GM18951 (cell line): ENCODE results near the gene OR8D4.

Experiments
- POLR2A ChIP-seq: IDR thresholded peaks from 4 replicates; pipeline ENCODE4 v1.6.1; 2011; ENCODE audit warnings: mild to moderate bottlenecking; ENCODE audit not compliant: insufficient read length, insufficient read depth; ENCODE audit errors: extremely low read depth
- in situ Hi-C: fragments of 300-500 bp; cut with MboI; formaldehyde crosslinking; loops from one replicate; pipeline ENCODE4 v1.12.0; 2022; ENCODE audit warnings: low sequenced_read_pairs, mixed read lengths, inconsistent platforms; ENCODE audit not compliant: unreplicated experiment

The OR8D4 gene

GRCh38 chr11:123924027-123924426 lies 22.1 kb downstream of the OR8D4 start:
- in situ Hi-C loops, result no loop called here
- TF ChIP-seq POLR2A, result no peak

GRCh38 chr11:123939317-123939716 lies 37.4 kb downstream of the OR8D4 start, which contains the start of gene OR4D5:
Gene OR4D5, plus strand, starts transcription at chr11:123939617. Its CDS starts 0 bp downstream, at chr11:123939617.
- in situ Hi-C loops, result no loop called here
- no peak for TF ChIP-seq POLR2A

DNA sequence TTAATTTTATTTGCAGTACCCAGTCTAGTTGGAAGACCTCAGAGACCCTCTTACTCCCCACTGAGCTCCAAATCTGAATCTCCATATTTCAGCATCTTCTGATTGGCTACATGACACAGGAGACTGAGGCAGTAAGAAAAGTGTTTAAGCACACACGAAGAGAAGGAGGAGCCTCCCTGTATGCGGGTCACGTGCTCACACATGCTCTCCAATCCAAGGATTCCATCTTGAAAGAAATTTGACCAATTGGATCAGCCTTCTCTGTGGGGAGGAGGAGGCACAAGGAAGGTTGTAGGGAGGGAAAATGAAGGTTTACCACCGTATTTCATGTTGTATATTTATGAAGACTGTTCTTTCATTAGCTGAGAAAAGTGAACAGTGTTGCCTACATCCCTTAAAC lies 40.4 kb downstream of the OR8D4 start:
- in situ Hi-C loops, result no loop called here
- TF ChIP-seq POLR2A, result no peak

DNA sequence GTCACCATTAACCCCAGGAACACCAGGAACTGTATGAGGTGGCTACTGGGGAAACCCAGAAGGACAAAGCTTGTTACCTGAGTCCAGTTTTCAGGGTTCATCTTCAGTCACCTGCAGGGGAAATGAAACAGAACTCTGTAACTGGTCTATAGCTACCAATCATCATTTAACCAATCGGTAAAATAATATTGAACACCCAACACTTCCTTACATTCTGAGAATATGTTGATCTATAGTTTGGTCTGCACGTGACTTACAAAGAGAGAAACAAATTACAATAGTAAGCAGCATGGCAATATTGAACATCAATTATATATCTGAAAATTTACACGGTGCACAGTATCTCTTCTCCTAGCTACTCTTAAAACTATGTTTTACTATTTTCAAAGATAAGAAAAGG lies 41.8 kb downstream of the OR8D4 start, which contains the start of gene OR6T1:
OR6T1 (minus strand) TSS at position 101 of the 400 bp plus-strand sequence; CDS start at position 101, 0 bp downstream.
- no peak for TF ChIP-seq POLR2A
- in situ Hi-C loops, result no loop called here

GRCh38 chr11:123945132-123945531 lies 43.2 kb downstream of the OR8D4 start:
- no peak for TF ChIP-seq POLR2A
- in situ Hi-C loops, result no loop called here

GRCh38 chr11:123956752-123957151 lies 54.8 kb downstream of the OR8D4 start:
- in situ Hi-C loops, result no loop called here
- no peak for TF ChIP-seq POLR2A
